Fibroblast of pulmonary artery (primary cell): ENCODE results near the gene GORASP1.

Experiments used
- DNase-seq: peaks from one replicate; pipeline ENCODE4 v3.0.0-alpha.2; 2010; ENCODE audit warnings: low read depth
- H3K4me3 ChIP-seq: replicated peaks from 2 replicates; pipeline ENCODE4 v1.5.1; 2011; ENCODE audit warnings: low read depth, mild to moderate bottlenecking, control low read depth, low read length, moderate library complexity
- CTCF ChIP-seq: IDR thresholded peaks from 2 replicates; pipeline ENCODE4 v1.5.1; 2011; ENCODE audit warnings: mild to moderate bottlenecking, control low read depth, low read length, inconsistent platforms; ENCODE audit errors: missing control alignments

GORASP1 gene

GRCh38 chr3:39099738-39100499 is 7.5 kb downstream of the GORASP1 start:
- no peak for TF ChIP-seq CTCF
- H3K4me3 ChIP-seq = no peak overlapping the region

GRCh38 chr3:39099242-39099641 is 8.2 kb downstream of the GORASP1 start:
- no peak for TF ChIP-seq CTCF
- no peak overlapping the region for H3K4me3 ChIP-seq
- no peak for DNase-seq

More at GRCh38 chr3:39099738-39100499, 7.5 kb downstream of the GORASP1 start:
- DNase-seq = no peak

GRCh38 chr3:39098473-39099000 is 8.9 kb downstream of the GORASP1 start:
- no peak for TF ChIP-seq CTCF
- DNase-seq = no peak
- no peak overlapping the region for H3K4me3 ChIP-seq

- DNase-seq = no peak
- no peak overlapping the region for H3K4me3 ChIP-seq
- no peak for TF ChIP-seq CTCF
Observed at GRCh38 chr3:39097716-39098472, 9.5 kb downstream of the GORASP1 start.

GRCh38 chr3:39096775-39097174 is 10.7 kb downstream of the GORASP1 start:
- no peak overlapping the region for H3K4me3 ChIP-seq
- peak; percentile 28 for DNase-seq
- TF ChIP-seq CTCF = no peak

GRCh38 chr3:39095778-39096177 is 11.6 kb downstream of the GORASP1 start:
- no peak for TF ChIP-seq CTCF
- no peak overlapping the region for H3K4me3 ChIP-seq
- DNase-seq = no peak
